GM18511 (cell line): ENCODE measurements around the gene CCDC201.

Experiments used
- ATAC-seq: cut with Tn5 transposase; IDR thresholded peaks from one replicate; pipeline ENCODE4 v1.9.1; 2021; ENCODE audit warnings: mild to moderate bottlenecking, moderate library complexity; ENCODE audit not compliant: unreplicated experiment

Gene CCDC201, protein sequence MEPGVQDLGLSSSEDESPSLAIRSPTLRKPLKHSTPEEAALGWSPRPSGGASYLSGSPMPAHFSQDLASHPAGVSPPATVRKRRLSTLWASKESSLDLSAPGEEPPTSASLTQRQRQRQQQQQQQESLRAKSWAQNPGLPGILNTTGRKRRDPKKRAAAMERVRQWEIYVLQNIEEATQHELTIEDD

GRCh38 chr7:45873035-45873354 lies at the start of gene CCDC201:
Gene CCDC201, minus strand, starts transcription at chr7:45873082. Its CDS starts 75 bp downstream, at chr7:45873007.
- ATAC-seq, result no peak

DNA sequence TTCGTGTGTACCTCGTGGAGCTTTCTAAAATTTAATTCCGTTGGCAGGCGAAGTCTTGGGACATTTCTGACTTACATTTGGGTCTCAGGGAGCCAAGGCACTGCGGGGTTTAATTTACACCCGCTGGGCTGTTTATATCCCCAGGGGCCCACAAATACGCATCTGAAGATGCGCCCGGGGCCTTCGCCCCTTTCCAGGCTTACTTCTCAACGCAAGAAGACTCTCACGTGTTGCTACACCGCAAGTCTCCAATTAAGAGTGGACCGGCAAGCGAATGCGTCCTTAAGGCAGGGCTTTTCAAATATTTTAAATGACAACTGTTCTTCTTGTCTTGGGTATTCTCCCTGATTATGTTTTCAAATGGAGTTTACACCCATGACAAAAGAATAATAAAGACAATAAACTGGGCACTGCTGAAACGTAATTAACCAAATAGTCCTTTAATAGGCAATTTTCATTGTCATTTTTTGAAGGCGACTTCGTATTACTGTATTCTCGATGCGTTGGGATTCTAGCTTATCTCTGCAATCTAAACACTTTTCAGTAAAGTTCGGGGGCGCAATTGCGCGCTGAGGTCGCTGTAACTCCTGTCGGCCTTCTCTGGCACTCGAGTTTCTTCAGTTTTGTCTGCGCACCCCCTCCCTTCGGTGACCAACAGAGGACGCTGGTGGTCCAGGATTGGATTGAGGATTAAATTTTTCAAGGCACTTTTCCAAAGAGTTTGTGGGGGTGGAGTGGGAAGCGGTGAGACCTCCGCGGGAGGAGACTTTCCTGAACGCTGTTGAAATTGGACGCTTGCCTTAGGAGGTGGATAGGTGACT lies 49.0 kb upstream of the CCDC201 start:
- ATAC-seq, result no peak

- no peak for ATAC-seq
Observed at GRCh38 chr7:45921381-45921698, 48.5 kb upstream of the CCDC201 start.

DNA sequence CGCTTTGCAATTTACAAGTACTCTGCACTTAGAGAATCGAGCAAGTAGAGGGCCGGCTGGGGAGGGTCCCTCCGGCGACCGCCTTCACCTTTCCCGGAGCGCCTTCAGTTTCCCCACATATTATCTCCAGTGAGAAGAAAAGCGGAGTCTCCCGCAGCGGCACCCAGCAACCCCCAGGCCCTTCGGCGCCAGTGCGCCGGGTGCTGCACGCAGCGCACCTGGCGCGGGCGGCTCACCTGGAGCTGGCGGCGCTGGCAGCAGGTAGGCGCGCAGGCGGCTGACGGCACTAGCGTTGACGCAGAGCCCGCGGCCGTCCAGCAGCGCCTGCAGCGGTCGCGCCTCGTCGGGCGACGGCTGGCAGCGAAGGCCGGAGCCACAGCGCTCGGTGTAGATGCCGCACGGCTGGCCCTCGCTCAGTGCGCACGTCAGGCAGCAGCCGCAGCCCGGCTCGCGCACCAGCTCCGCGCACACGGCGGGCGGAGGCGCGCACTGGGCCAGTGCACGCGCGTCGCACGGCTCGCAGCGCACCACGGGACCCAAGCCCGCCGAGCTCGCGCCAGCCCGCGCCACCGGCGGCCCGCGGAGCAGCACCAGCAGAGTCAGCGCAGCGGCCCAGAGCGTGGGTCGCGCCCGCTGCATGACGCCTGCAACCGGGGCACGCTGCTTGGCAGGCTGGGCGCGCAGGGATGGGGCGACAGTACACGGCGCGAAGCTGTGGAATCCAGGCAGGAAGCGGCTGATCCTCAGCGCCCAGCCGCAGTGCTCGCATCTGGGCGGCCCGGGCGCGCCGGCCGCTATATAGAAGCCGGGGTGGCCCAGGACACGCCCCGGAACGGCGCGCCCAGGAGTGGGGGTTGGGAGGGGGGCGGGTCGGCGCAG lies 47.9 kb upstream of the CCDC201 start, which contains the start of gene IGFBP3:
Gene IGFBP3, minus strand, starts transcription at position 771 of the 879 bp plus-strand sequence. Its CDS starts 132 bp downstream, at position 639.
- ATAC-seq, result no peak

DNA sequence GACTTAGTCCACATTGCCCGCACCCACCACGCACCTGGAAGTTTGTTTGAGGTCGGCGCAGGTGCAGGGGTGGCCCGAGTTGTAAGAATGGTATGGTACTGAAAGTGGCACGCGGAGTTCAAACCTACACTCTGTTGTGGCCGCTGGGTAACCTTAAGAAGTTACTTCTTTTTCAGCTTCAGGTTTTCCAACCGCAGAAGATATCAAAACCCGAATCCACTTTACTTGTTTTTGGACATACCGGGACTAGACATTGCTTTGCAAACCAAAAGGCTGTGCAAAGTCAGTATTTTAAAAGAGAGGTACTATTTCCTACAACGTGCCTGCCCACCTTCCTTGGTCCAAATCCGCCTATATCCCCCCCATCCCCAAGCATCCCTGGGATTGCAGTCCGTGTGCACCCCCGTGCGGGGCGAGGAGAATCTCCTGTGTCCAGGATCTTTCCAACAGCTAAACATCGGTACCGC lies 47.1 kb upstream of the CCDC201 start:
- ATAC-seq, result no peak

GRCh38 chr7:45919231-45919784 lies 46.4 kb upstream of the CCDC201 start:
- ATAC-seq, result no peak

DNA sequence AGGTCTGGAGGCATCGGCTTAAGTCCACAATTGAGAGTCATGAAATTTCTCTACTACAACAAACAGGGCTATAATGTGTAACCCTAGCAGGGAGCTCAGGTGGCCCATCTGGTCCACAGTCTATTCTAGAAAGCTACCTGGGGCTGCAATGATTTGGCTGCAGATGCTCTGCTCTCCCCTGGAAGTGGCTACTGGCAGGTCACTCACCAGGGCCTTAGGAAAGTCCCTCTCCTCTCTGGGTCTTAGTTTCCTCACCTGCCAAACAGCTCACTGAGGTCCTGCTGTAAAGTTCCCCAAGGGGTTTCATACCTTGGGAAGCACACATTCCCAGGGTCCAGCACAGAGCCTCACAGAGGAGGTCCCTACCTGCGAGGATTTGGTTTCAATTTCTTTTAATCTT lies 45.7 kb upstream of the CCDC201 start:
- no peak for ATAC-seq

DNA sequence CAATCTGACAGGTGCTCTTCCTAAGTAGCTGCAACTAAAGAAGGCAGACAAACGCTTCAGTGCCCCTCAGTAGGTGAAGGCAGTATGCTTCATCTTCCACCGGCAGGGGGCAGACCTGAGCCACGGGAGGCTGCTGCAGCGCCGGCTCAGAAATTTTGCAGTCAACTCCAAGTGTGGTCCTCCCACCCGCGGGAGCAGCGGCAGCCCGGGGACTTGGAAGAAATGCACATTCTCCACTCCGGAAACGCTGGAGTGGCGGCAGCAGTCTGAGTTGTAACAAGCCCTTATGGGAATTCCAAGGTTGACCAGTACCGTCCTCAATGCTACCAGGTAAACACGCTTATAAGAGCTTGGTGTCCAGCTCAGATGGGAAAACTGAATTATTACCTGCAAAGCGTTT lies 44.8 kb upstream of the CCDC201 start:
- peak; percentile 78 for ATAC-seq

DNA sequence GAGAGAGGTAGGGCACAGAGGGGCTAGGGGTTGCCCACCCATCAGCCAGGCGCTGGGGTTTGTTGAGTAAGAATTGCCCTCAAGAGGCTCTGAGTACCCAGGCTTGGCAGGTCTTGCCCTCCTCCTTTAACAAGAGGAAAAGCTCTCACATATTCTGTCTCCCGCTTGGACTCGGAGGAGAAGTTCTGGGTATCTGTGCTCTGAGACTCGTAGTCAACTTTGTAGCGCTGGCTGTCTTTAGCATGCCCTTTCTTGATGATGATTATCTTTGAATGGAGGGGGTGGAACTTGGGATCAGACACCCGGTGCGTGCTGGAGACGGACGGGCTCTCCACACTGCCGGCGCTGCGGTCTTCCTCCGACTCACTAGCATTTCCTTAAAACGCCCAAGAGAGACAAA lies 44.2 kb upstream of the CCDC201 start:
- no peak for ATAC-seq

- no peak for ATAC-seq
Observed at GRCh38 chr7:45915606-45916005, 42.7 kb upstream of the CCDC201 start.

GRCh38 chr7:45914911-45915310 lies 42.0 kb upstream of the CCDC201 start:
- ATAC-seq, result no peak

DNA sequence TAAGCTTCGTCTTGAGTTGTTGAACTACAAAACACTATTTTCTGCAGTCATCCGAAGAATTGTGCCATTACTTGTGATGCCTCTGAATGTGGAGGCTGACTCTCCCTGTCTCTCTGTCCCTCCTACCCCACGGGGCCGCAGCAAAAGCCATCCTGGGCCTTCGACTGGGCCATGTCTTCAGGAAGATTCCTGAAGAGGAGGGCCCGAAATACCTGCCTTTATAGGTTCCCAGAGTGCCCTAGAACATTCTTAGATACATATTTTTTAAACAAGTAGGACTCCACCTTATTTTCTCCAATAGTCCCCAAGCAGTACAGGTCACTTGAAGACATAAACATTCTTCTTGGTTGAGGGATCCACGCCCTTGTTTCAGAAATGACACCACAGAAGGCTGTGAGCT lies 40.1 kb upstream of the CCDC201 start:
- no peak for ATAC-seq

DNA sequence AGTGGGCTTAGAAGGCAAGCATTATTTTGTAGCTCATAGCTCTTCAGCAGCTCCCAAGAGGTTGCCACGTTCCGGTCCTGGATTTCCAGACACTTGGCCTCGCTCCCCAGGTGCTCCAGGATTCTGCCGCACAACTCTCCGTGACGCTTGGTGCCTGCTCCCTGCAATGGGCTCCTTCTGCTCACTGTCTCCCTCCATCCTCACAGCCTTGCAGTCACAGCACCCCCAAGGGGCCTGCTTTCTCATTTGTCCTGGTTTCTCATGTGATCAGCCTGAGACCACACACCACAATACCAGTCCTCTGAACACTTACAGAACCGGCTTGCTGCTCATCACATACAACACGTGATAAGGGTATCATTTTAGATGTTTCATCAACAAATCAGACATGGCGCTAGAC lies 38.4 kb upstream of the CCDC201 start:
- no peak for ATAC-seq

DNA sequence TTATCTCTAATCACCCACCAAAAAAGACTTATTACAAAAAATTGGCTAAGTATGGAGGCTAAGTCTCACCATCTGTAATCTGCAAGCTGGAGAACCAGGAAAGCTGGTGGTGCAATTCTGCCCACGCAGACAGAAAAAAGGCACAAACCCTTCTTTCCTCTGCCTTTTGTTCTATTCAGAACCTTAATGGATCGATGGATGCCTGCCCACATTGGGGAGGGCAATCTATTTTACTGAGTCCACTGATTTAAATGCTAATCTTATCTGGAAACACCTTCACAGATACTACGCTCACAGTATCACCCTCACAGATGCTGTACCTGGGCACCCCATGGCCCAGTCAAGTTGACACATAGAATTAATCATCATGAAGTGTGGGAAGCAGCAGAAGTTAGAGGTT lies 38.0 kb upstream of the CCDC201 start:
- ATAC-seq, result no peak

GRCh38 chr7:45909561-45909960 lies 36.7 kb upstream of the CCDC201 start:
- ATAC-seq, result no peak

DNA sequence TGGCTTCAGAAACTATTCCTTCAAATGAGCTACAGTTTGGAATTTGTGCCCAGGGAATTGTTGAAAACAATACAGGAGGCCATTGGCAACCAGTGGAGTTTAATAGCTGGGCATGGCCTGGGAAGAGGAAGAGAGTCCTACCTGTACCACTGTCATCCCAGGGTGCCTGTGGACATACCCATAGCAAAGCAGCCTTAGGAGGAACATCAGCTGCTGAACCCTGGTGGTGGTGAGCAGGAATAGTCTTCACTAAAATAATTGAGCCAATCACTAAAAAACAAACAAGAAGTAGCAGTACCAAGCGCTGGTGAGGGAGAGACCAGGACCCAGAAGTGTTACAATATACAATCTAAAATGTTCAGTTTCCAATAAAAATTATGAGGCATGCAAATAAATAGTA lies 29.9 kb upstream of the CCDC201 start:
- no peak for ATAC-seq

DNA sequence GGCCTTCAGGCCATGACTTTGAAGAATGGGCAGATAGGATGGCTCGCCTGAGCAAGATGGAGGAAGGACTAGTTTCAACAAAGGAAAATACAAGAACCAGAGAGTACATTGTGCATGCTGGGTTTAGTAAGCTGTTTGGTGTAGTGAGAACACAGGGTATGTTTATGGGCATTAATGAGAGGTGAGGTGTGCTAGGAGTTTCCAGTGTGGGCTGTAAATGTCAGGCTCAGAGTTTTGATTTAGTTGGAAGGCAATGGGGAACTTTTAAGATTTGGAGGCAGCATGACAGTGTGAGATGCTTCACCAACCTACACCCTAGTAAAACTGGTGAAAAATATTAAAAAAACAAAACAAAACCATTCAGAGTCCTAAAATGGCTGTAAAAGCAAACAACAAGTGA lies 28.7 kb upstream of the CCDC201 start:
- ATAC-seq, result no peak

GRCh38 chr7:45898222-45898621 lies 25.3 kb upstream of the CCDC201 start:
- ATAC-seq, result no peak

GRCh38 chr7:45897042-45897690 lies 24.3 kb upstream of the CCDC201 start:
- no peak for ATAC-seq

GRCh38 chr7:45894665-45895062 lies 21.8 kb upstream of the CCDC201 start:
- no peak for ATAC-seq
